Renal pelvis (tissue), 4 donors: Measurements from ENCODE around the gene MUC13. TPM values are rescaled to one million over a fixed set of nuclear protein-coding genes. Genes with fewer than 3 reads are reported as not detected.

ENCODE experiments used
- DNase-seq: peaks from one replicate; pipeline ENCODE4 v3.0.0-alpha.2; 2013
- polyA plus RNA-seq, 3 donors: library from polyadenylated mRNA; unstranded; fragments of 120-200 nt; gene quantifications; one replicate each; pipeline ENCODE4 v1.2.1, GENCODE V29; 2013; ENCODE audit not compliant: insufficient read length in 3 of 3

MUC13 gene
- polyA plus RNA-seq, 3 donors = 0.30 TPM; not detected in 2

- DNase-seq = no peak
Measured at GRCh38 chr3:124951511-124952281, 17.1 kb upstream of the MUC13 start.

GRCh38 chr3:124950026-124950425 lies 15.5 kb upstream of the MUC13 start:
- DNase-seq = no peak

GRCh38 chr3:124942613-124943012 lies 8.1 kb upstream of the MUC13 start:
- no peak for DNase-seq

DNA sequence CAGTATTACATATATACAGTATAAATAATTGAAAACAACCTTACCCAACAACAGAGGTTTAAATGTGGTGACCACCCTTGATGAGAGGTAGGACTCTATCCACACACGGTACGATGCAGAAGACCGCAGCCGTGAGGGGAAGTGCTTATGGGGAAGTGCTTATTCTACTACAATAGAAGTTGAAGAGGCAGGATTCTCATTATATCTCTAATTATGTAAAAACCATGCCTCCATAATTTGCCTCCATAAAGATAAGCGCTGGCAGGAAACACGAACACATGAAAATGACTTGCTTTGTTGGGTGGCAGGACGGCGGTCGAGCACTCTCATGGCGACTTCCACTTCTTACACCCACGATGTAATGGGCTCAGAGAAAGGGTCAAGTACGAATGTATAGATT lies 7.2 kb upstream of the MUC13 start:
- DNase-seq = no peak

DNA sequence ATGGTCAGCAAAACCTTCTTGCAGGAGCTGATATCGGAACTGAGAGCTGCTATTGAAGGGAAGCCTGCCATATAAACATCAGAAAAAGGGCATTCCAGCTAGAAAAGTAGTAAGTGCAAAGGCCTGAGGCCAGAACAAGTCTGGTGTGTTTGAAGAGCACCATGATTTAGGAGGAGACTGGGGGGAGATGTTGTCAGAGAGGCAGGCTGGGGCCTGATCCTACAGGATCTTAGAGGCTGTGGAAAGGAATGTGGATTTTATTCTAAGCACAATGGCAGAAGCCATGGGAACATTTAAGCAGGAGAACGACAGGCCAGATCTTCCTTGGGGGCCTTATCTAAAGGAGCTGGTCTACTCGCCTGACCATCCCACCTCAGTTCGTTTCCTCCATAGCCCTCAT lies 5.1 kb upstream of the MUC13 start:
- DNase-seq = no peak

GRCh38 chr3:124938896-124939295 lies 4.3 kb upstream of the MUC13 start:
- DNase-seq = no peak

GRCh38 chr3:124937049-124937448 lies 2.5 kb upstream of the MUC13 start:
- no peak for DNase-seq

DNA sequence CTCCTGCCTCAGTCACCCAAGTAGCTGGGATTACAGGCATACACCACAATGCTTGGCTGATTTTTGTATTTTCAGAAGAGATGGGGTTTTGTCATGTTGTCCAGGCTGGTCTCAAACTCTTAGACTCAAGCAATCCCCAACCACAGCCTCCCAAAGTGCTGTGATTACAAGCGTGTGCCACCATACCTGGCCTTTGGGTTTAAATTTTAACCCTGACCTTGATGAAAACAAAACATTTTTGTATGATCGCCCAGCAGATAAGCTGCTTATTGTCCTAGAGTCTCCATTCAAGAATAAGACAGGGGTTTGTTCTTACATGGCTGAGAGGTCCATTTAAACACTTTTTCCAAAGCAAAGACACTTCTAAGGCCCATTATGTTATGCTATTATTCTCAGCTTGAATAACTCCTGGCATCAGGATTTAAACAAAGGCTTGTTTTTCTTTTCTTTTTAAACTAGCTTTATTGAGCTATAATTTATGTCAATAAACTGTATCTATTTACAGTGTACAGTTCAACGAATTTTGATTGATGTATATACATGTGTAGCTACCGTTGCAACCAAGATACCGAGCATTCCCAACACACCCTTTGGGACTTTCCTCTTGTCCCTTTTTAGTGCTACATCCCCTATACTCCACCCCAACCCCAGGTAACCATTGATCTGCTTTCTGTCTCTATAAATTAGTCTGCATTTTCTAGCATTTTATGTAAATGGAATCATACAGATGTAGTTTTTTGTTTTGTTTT lies 1.4 kb upstream of the MUC13 start:
- no peak for DNase-seq

GRCh38 chr3:124935264-124935663 lies 713 bp upstream of the MUC13 start:
- no peak for DNase-seq

DNA sequence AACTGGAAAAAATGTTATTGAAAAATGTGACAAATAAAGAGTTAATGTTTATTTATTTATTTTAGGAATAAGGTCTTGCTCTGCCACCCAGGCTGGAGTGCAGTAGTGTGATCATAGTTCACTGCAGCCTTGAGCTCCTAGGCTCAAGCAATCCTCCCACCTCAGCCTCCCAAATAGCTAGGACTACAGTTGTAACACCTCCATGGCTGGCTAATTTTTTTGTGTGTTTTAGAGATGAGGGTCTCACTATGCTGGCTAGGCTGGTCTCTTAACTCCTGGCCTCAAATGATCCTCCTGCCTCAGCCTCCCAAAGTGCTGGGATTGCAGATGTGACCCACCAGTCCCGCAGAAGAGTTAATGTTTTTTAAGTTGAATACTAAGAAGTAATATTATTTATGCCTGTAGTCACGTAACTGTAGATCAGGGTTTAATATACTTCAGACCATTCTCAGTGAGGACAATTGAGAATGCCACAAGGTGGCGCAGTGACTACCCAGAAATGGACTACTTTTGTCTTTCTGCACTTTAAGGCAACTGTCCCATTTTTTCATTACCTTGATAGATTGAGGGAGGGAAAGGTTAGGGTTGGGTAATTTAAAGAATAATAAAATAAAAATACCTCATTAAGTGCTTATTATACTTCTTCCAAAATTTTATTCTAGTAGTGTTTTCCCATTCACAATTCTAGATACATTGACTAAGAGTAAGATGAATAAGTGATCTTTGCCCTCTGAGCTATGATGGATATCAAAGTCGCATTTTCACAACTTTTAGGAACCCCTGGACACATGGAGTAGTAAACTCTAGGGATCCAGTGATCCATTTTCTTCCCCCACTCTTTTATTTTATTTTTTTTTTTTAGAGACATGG lies 6.0 kb downstream of the MUC13 start:
- DNase-seq = peak; percentile 52

DNA sequence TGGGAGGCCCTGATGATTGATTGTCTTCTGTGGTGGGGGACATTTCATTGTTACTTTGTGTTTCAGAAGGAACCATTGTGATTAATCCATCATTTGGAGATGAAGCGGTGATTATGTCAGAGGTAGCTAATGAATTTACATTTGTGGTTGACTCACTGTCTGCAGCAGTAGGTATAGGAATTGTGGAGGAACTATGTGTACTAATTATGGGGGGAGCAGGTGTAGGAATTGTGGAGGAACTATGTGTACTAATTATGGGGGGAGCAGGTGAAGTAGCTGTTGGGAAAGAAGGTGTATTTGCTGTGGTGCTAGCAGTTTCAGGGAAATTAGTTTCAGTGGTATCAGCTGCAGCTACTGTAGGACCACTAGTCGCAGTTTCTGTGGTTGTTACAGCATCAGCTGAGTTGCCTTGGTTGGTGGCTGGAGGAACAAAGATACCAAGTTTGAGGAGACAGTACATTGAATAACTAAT lies 6.9 kb downstream of the MUC13 start:
- no peak for DNase-seq

DNA sequence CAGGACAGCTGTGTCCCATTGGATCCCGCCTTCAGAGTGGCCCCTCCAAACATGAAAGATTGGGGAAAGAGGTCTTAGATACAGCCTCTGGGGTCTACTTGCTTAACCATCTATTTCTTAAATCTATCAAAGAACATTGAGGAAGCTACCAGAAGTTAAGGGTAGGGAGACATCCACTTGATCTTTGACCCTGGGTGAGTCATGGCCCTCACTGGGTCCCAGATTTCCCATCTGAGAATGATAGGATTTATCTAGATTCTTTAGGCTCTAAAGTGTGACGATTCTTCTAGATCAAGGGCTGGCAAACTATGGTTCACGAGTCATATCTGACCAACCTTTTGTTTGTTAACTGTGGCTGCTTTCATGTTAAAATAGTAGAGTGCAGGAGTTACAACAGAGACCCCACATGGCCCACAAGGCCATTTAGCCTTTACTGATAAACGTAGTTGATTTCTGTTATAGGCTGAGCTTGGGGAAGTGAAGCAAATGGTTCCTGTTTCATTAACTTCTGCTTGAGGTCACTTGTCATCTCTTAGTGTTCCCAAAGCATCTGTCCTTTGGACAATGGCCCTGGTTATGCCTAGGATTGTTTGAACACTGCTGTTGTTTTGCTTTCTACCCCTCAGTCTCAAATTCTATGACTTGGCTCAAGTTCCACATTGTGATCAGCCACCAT lies 8.0 kb downstream of the MUC13 start:
- DNase-seq = no peak

GRCh38 chr3:124924741-124925140 lies 9.8 kb downstream of the MUC13 start:
- DNase-seq = no peak

DNA sequence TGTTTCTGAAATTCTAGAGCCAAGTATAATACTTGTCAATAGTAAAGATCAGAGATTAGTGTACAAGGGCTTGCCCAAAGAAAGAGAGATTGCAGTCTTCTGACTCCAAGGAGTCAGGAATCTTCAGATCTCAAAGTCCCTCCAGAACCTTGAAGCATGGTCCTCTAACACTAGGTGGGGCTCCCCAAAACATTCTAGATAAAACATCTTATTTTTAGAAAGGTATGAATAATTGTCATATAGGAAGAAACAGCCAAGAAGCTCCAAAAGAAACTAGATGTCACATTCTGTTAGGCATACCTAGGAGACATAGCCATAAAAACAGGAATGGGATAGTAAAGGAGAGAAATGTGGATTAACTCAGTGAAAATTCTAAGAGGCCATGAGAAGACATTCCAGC lies 10.7 kb downstream of the MUC13 start:
- no peak for DNase-seq

GRCh38 chr3:124920718-124921117 lies 13.8 kb downstream of the MUC13 start:
- no peak for DNase-seq

- no peak for DNase-seq
Measured at GRCh38 chr3:124919756-124920155, 14.8 kb downstream of the MUC13 start.

- no peak for DNase-seq
Measured at GRCh38 chr3:124918524-124918923, 16.0 kb downstream of the MUC13 start.

DNA sequence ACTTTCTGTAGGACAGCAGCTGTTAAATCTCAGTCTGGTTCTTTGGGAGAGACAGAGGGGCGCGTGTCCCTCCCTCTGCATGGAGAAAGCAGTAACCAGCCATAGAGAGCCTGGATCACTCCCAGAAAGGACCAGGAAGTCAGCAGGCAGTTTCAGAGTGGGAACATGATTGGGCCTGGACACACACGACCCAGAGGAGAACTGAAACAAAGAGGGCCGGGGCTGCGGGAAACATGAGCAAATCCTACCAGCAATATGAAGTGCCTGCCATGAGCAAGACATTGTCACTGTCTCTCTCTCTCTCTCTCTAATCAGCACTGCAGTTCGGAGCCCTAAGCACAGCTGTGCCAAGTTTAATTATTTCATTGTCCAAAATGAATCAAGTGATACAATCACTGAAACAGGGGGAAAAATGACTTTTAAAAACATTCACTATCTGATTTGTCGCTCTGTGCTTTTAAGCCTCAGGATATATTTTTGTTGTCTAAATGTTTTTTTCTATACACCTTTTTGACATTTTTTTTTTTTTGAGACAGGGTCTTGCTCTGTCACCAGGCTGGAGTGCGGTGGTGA lies 17.6 kb downstream of the MUC13 start:
- DNase-seq = no peak

DNA sequence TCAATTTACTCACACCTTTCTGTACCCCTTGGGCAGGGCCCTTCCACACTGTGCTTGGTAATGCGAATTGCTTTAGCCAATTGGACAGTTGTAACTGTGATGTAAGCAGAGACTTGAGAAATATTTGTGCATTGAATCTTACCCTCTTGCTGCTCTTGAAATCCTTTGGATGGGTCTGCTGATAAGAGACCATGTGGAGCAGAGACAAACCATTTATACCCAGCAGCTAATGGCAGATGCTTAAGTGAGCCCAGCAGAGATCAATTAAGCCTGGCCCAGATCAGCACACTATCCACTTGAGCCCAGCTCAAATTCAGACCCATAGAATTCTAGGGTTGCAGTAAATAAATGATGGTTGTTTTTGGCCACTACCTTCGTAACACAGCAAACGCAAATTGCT lies 19.3 kb downstream of the MUC13 start:
- no peak for DNase-seq

- no peak for DNase-seq
Measured at GRCh38 chr3:124907957-124908356, 26.6 kb downstream of the MUC13 start.

DNA sequence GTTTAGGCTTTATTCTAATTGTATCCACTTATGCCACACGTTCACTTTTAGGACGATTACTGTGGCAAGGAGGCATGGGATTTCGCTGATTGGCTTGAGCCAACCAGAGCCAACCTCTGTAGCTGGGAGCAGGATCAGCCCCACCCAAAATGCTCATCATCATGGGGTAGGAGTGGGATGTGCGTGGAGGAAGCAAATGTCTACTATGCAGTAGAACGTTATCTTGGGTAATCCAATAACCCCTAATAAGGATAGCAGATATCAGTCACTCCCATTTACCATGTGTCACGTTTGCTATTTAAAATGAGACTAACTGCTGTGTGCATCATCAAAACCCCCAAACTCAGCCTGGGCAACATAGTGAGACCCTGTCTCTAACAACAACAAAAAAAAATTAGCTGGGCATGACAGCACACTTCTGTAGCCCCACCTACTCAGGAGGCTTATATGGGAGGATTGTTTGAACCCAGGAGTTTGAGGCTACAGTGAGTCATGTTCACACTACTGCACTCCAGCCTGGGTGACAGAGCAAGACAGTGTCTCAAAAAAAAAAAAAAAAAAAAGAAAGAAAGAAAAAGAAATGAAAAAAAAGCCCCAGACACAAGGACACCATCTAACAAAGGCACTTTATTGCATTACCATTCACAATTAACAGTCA lies 29.6 kb downstream of the MUC13 start:
- DNase-seq = no peak
